ENCODE data around the gene TGFBR3L.

TGFBR3L gene

GRCh38 chr19:7907122-7907521 lies 7.5 kb upstream of the TGFBR3L start:
- no peak for DNase-seq (ENCODE audit: low read depth)
- TF ChIP-seq CTCF (conservative IDR thresholded peaks at IDR 0.05; ENCODE audit: low read length): no peak
- no peak overlapping the region for H3K4me3 ChIP-seq (ENCODE audit: low read length)

- DNase-seq (ENCODE audit: low read depth): no peak
- no peak overlapping the region for H3K4me3 ChIP-seq (ENCODE audit: low read length)
- no peak for TF ChIP-seq CTCF (conservative IDR thresholded peaks at IDR 0.05; ENCODE audit: low read length)
Measured at GRCh38 chr19:7907544-7907943, 7.1 kb upstream of the TGFBR3L start.

GRCh38 chr19:7908078-7908699 lies 6.4 kb upstream of the TGFBR3L start:
- no peak for DNase-seq (ENCODE audit: low read depth)
- no peak for TF ChIP-seq CTCF (conservative IDR thresholded peaks at IDR 0.05; ENCODE audit: low read length)
- H3K4me3 ChIP-seq (ENCODE audit: low read length): no peak overlapping the region

- no peak overlapping the region for H3K4me3 ChIP-seq (ENCODE audit: low read length)
- no peak for DNase-seq (ENCODE audit: low read depth)
- TF ChIP-seq CTCF (conservative IDR thresholded peaks at IDR 0.05; ENCODE audit: low read length): no peak
Measured at GRCh38 chr19:7908742-7909461, 5.7 kb upstream of the TGFBR3L start.

GRCh38 chr19:7909471-7910067 lies 5.1 kb upstream of the TGFBR3L start:
- TF ChIP-seq CTCF (conservative IDR thresholded peaks at IDR 0.05; ENCODE audit: low read length): no peak
- no peak overlapping the region for H3K4me3 ChIP-seq (ENCODE audit: low read length)
- DNase-seq (ENCODE audit: low read depth): no peak

- H3K4me3 ChIP-seq (ENCODE audit: low read length): no peak overlapping the region
- no peak for TF ChIP-seq CTCF (conservative IDR thresholded peaks at IDR 0.05; ENCODE audit: low read length)
- DNase-seq (ENCODE audit: low read depth): no peak
Measured at GRCh38 chr19:7910321-7911161, 4.1 kb upstream of the TGFBR3L start.
